NCI-H748 treated with DMSO at 0.1 percent for 48 hours (cell line): ENCODE data around the gene GDPD1.
A peak's percentile ranks its signal among the peaks of the same experiment; 100 is the strongest.
"Not testable (repeated sequence)": the region's sequence is repeated elsewhere in the genome, so short reads cannot be mapped to it uniquely, and the experiment has no call there.

ENCODE experiments used
- DNase-seq: peaks from one replicate; lab custom pipeline; 2025; lab: John Stamatoyannopoulos, UW

The GDPD1 gene

GRCh38 chr17:59220328-59221158, at the start of gene GDPD1:
GDPD1 (plus strand) TSS chr17:59220511; CDS start chr17:59220610, 99 bp downstream.
- DNase-seq, result peak; percentile 92

- DNase-seq, result no peak
Observed at GRCh38 chr17:59172436-59173004, 47.8 kb upstream of the GDPD1 start.

- DNase-seq, result no peak
Observed at GRCh38 chr17:59174671-59175070, 45.6 kb upstream of the GDPD1 start.

GRCh38 chr17:59175076-59175475, 45.2 kb upstream of the GDPD1 start:
- DNase-seq, result no peak

GRCh38 chr17:59178266-59178985, 41.9 kb upstream of the GDPD1 start:
- DNase-seq, result no peak

- not testable (repeated sequence) for DNase-seq
Observed at GRCh38 chr17:59179601-59180000, 40.7 kb upstream of the GDPD1 start.

GRCh38 chr17:59180626-59181025, 39.7 kb upstream of the GDPD1 start:
- no peak for DNase-seq

GRCh38 chr17:59181481-59181880, 38.8 kb upstream of the GDPD1 start:
- DNase-seq, result no peak

GRCh38 chr17:59185997-59186396, 34.3 kb upstream of the GDPD1 start:
- no peak for DNase-seq

- no peak for DNase-seq
Observed at GRCh38 chr17:59186850-59187249, 33.5 kb upstream of the GDPD1 start.

GRCh38 chr17:59190806-59191205, 29.5 kb upstream of the GDPD1 start:
- no peak for DNase-seq

GRCh38 chr17:59193336-59193862, 26.9 kb upstream of the GDPD1 start:
- DNase-seq, result no peak

- DNase-seq, result no peak
Observed at GRCh38 chr17:59199398-59199797, 20.9 kb upstream of the GDPD1 start.

- no peak for DNase-seq
Observed at GRCh38 chr17:59202320-59202719, 18.0 kb upstream of the GDPD1 start.

GRCh38 chr17:59219370-59219769, 941 bp upstream of the GDPD1 start:
- no peak for DNase-seq

- no peak for DNase-seq
Observed at GRCh38 chr17:59219992-59220327, 351 bp upstream of the GDPD1 start.

- DNase-seq, result no peak
Observed at GRCh38 chr17:59221159-59221847, 992 bp downstream of the GDPD1 start.

- DNase-seq, result no peak
Observed at GRCh38 chr17:59223813-59224212, 3.5 kb downstream of the GDPD1 start.

GRCh38 chr17:59228588-59228987, 8.3 kb downstream of the GDPD1 start:
- DNase-seq, result not testable (repeated sequence)

- no peak for DNase-seq
Observed at GRCh38 chr17:59230764-59231163, 10.5 kb downstream of the GDPD1 start.

GRCh38 chr17:59234631-59235030, 14.3 kb downstream of the GDPD1 start:
- no peak for DNase-seq

GRCh38 chr17:59238906-59239305, 18.6 kb downstream of the GDPD1 start:
- no peak for DNase-seq
